CD4-positive, alpha-beta T cell (primary cell): ENCODE results near the gene ZNF423. TPM values are rescaled to one million over a fixed set of nuclear protein-coding genes. Genes with fewer than 3 reads are reported as not detected.

Experiments
- ATAC-seq: fragments of 200-7000 bp; cut with Tn5 transposase; one replicate; pipeline ENCODE4 v1.10.0; 2022; ENCODE audit warnings: mild to moderate bottlenecking; ENCODE audit not compliant: poor library complexity
- CTCF ChIA-PET: fragments of 350-600 bp; sonication (Branson Sonifier 250); formaldehyde crosslinking; loops from one replicate; lab custom pipeline; 2021; ENCODE audit warnings: antibody characterized with exemption, inconsistent platforms; lab: Charles Lee
- POLR2A ChIA-PET: fragments of 350-600 bp; sonication (Branson Sonifier 250); formaldehyde crosslinking; loops from one replicate; lab custom pipeline; 2021; ENCODE audit warnings: antibody characterized with exemption, inconsistent platforms; lab: Charles Lee
- DNase-seq, 14 experiments: peaks; one replicate each; pipeline ENCODE4 v3.0.0-alpha.2; 2013 to 2020; ENCODE audit warnings: mixed read lengths in 2 of 14
- H3K27ac ChIP-seq, 2 donors: one replicate each; pipeline versions ENCODE4 v1.5.1 to v1.7.0; 2013; ENCODE audit warnings: low read length in 2 of 2, low read depth in 1 of 2, mild to moderate bottlenecking in 1 of 2
- H3K27me3 ChIP-seq, 2 experiments: 1 replicate in 1 of 2; 2 replicates in 1 of 2; pipeline versions ENCODE4 v1.6.1 to v1.7.0; 2013; ENCODE audit warnings: low read length in 2 of 2, control low read depth in 1 of 2, mild to moderate bottlenecking in 1 of 2, moderate library complexity in 1 of 2; ENCODE audit not compliant: insufficient read depth in 2 of 2, control insufficient read depth in 1 of 2
- H3K36me3 ChIP-seq: one replicate; pipeline ENCODE4 v1.6.1; 2013; ENCODE audit warnings: low read length, control low read depth; ENCODE audit not compliant: insufficient read depth
- H3K4me1 ChIP-seq: one replicate; pipeline ENCODE4 v1.6.1; 2013; ENCODE audit warnings: low read length, control low read depth; ENCODE audit not compliant: insufficient read depth
- H3K4me3 ChIP-seq: one replicate; pipeline ENCODE4 v1.5.1; 2013; ENCODE audit warnings: mild to moderate bottlenecking, low read length, moderate library complexity
- H3K9me3 ChIP-seq, 2 experiments: 1 replicate in 1 of 2; 2 replicates in 1 of 2; pipeline versions ENCODE4 v1.6.1 to v1.7.0; 2013; ENCODE audit warnings: low read length in 2 of 2, mild to moderate bottlenecking in 2 of 2, control low read depth in 1 of 2, moderate library complexity in 1 of 2; ENCODE audit not compliant: control insufficient read depth in 1 of 2, insufficient read depth in 1 of 2
- H3K27ac Mint-ChIP-seq: one replicate; pipeline ENCODE4 v1.8.0; 2020; ENCODE audit warnings: mixed read lengths
- H3K27me3 Mint-ChIP-seq: one replicate; pipeline ENCODE4 v1.8.0; 2021; ENCODE audit warnings: mixed read lengths
- H3K36me3 Mint-ChIP-seq: one replicate; pipeline ENCODE4 v1.8.0; 2021; ENCODE audit warnings: low read depth, mixed read lengths
- H3K4me1 Mint-ChIP-seq: one replicate; pipeline ENCODE4 v1.8.0; 2021; ENCODE audit warnings: low read depth, mixed read lengths
- H3K4me3 Mint-ChIP-seq: one replicate; pipeline ENCODE4 v1.8.0; 2020; ENCODE audit warnings: mild to moderate bottlenecking, mixed read lengths
- H3K9me3 Mint-ChIP-seq: one replicate; pipeline ENCODE4 v1.8.0; 2020; ENCODE audit warnings: mixed read lengths
- CTCF ChIP-seq: fragments of 200-600 bp; IDR thresholded peaks from one replicate; pipeline ENCODE4 v1.8.0; 2022; ENCODE audit warnings: antibody characterized with exemption, mild to moderate bottlenecking
- intact Hi-C, 2 experiments: fragments of 100-400 bp; cut with DNase I in 1 of 2; cut with micrococcal nuclease in 1 of 2; formaldehyde crosslinking; loops; one replicate each; pipeline versions ENCODE4 v1.15.1 to v1.9.0; 2023 to 2025; cut with DNase I, micrococcal nuclease
- total RNA-seq, 174 experiments: library from RNA in 2 of 174; stranded (reverse) in 2 of 174; gene quantifications; one replicate each; pipeline ENCODE4 v1.2.3 and lab custom pipeline; 2021 to 2026

ZNF423 gene
- total RNA-seq, 2 experiments from 2014 or later = not detected

- Mint-ChIP-seq H3K4me3 (no peak overlapping the region), H3K27ac (no peak overlapping the region), H3K9me3 (no peaks in the 10 kb centered on the region), H3K27me3 (no peaks in the 10 kb centered on the region), H3K36me3 (no peaks in the 10 kb centered on the region), H3K4me1 (no peaks in the 10 kb centered on the region)
- POLR2A ChIA-PET = no interaction called here
- no peaks in the 10 kb centered on the region for H3K4me1 ChIP-seq
- CTCF ChIA-PET = no interaction called here
- DNase-seq = no peak
- H3K36me3 ChIP-seq = no peaks in the 10 kb centered on the region
- no peaks in the 10 kb centered on the region for H3K27me3 ChIP-seq
- intact Hi-C loops = no loop called here
- H3K4me3 ChIP-seq = no peak overlapping the region
- H3K9me3 ChIP-seq = peaks cover 0 to 15% of the 10 kb centered on the region in 2 experiments
- H3K27ac ChIP-seq = no peak overlapping the region
- no peak for ATAC-seq
- TF ChIP-seq CTCF = no peak
These were observed 230.4 kb downstream of the ZNF423 start for GRCh38 chr16:49625311-49626065.

- ATAC-seq (no peak), DNase-seq (no peak)
- Histone ChIP-seq H3K4me3 (no peak overlapping the region), H3K27me3 (no peaks in the 10 kb centered on the region), H3K9me3 (peaks cover 3 to 11% of the 10 kb centered on the region in 2 experiments), H3K27ac (no peak overlapping the region), H3K4me1 (no peaks in the 10 kb centered on the region), H3K36me3 (no peaks in the 10 kb centered on the region)
- Mint-ChIP-seq H3K27me3 (no peaks in the 10 kb centered on the region), H3K27ac (no peak overlapping the region), H3K9me3 (no peaks in the 10 kb centered on the region), H3K4me1 (no peaks in the 10 kb centered on the region), H3K4me3 (no peak overlapping the region), H3K36me3 (no peaks in the 10 kb centered on the region)
- ChIA-PET CTCF (no interaction called here), POLR2A (no interaction called here)
- TF ChIP-seq CTCF = no peak
- intact Hi-C loops = no loop called here
These were observed 232.2 kb downstream of the ZNF423 start for GRCh38 chr16:49623501-49624266.

GRCh38 chr16:49622421-49623402 is 233.2 kb downstream of the ZNF423 start:
- Histone ChIP-seq H3K27ac (no peak overlapping the region), H3K9me3 (peaks cover 4 to 9% of the 10 kb centered on the region in 2 experiments), H3K4me3 (no peak overlapping the region), H3K27me3 (no peaks in the 10 kb centered on the region), H3K36me3 (no peaks in the 10 kb centered on the region), H3K4me1 (no peaks in the 10 kb centered on the region)
- no peaks in the 10 kb centered on the region for H3K4me1 Mint-ChIP-seq
- H3K27me3 Mint-ChIP-seq = no peaks in the 10 kb centered on the region
- intact Hi-C loops = no loop called here
- no peak overlapping the region for H3K27ac Mint-ChIP-seq
- H3K4me3 Mint-ChIP-seq = no peak overlapping the region
- DNase-seq (no peak), ATAC-seq (no peak)
- no peak for TF ChIP-seq CTCF
- POLR2A ChIA-PET = no interaction called here
- no peaks in the 10 kb centered on the region for H3K36me3 Mint-ChIP-seq
- no peaks in the 10 kb centered on the region for H3K9me3 Mint-ChIP-seq
- CTCF ChIA-PET = no interaction called here
